Measurements from ENCODE around the gene CHCHD6.

Gene CHCHD6

GRCh38 chr3:126706631-126707030 is 2.6 kb downstream of the CHCHD6 start:
- FAIRE-seq: no peak

- no peak for FAIRE-seq
Observed at GRCh38 chr3:126711121-126711760, 7.2 kb downstream of the CHCHD6 start.

- no peak for FAIRE-seq
Observed at GRCh38 chr3:126713199-126713598, 9.2 kb downstream of the CHCHD6 start.

- FAIRE-seq: no peak
Observed at GRCh38 chr3:126714276-126714900, 10.3 kb downstream of the CHCHD6 start.

- FAIRE-seq: no peak
Observed at GRCh38 chr3:126714921-126715320, 10.9 kb downstream of the CHCHD6 start.

GRCh38 chr3:126715432-126715831 is 11.4 kb downstream of the CHCHD6 start:
- FAIRE-seq: no peak

- no peak for FAIRE-seq
Observed at GRCh38 chr3:126716057-126716456, 12.0 kb downstream of the CHCHD6 start.

- no peak for FAIRE-seq
Observed at GRCh38 chr3:126718561-126719445, 14.8 kb downstream of the CHCHD6 start.

- no peak for FAIRE-seq
Observed at GRCh38 chr3:126720596-126720995, 16.6 kb downstream of the CHCHD6 start.

- no peak for FAIRE-seq
Observed at GRCh38 chr3:126721246-126721645, 17.2 kb downstream of the CHCHD6 start.

- no peak for FAIRE-seq
Observed at GRCh38 chr3:126723237-126723636, 19.2 kb downstream of the CHCHD6 start.

GRCh38 chr3:126723801-126724200 is 19.8 kb downstream of the CHCHD6 start:
- FAIRE-seq: no peak

GRCh38 chr3:126728680-126729079 is 24.6 kb downstream of the CHCHD6 start:
- FAIRE-seq: no peak

GRCh38 chr3:126730376-126730775 is 26.3 kb downstream of the CHCHD6 start:
- FAIRE-seq: no peak

- no peak for FAIRE-seq
Observed at GRCh38 chr3:126731044-126731443, 27.0 kb downstream of the CHCHD6 start.

GRCh38 chr3:126732281-126733060 is 28.4 kb downstream of the CHCHD6 start:
- FAIRE-seq: no peak

- FAIRE-seq: no peak
Observed at GRCh38 chr3:126733061-126733430, 29.0 kb downstream of the CHCHD6 start.

- FAIRE-seq: no peak
Observed at GRCh38 chr3:126734106-126734723, 30.2 kb downstream of the CHCHD6 start.

- FAIRE-seq: no peak
Observed at GRCh38 chr3:126737527-126737926, 33.5 kb downstream of the CHCHD6 start.

- FAIRE-seq: no peak
Observed at GRCh38 chr3:126742057-126742456, 38.0 kb downstream of the CHCHD6 start.

- FAIRE-seq: no peak
Observed at GRCh38 chr3:126743350-126743749, 39.3 kb downstream of the CHCHD6 start.

- FAIRE-seq: no peak
Observed at GRCh38 chr3:126743781-126744180, 39.7 kb downstream of the CHCHD6 start.

All from colon (tissue), 2 donors.